ENCODE measurements around the gene PARD3B. TPM values are rescaled to one million over a fixed set of nuclear protein-coding genes. Genes with fewer than 3 reads are reported as not detected.

The PARD3B gene
- polyA plus RNA-seq, 1 donor = 37.4 TPM

DNA sequence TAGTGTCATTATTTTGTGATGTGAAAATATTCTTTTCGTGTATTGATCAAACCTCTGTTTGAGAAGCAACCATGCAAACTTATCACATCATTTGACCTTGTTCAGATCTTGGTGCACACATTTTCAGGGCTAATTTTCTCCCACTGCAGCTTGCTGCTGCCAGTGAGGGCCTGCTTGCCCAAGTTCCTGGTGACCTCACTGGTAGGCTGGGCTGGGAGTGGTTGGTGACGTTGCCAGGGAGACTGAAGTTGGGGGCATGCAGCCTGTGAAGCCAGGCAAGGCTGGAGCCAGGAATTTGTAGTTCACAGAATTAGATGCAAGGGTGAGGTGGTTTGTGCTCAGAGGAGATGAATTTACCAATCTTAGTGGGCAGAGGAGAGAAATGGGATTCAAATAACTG is 38.5 kb downstream of the PARD3B start:
- no peak for DNase-seq

- no peak for DNase-seq
Observed at GRCh38 chr2:204585930-204586329, 40.7 kb downstream of the PARD3B start.

DNA sequence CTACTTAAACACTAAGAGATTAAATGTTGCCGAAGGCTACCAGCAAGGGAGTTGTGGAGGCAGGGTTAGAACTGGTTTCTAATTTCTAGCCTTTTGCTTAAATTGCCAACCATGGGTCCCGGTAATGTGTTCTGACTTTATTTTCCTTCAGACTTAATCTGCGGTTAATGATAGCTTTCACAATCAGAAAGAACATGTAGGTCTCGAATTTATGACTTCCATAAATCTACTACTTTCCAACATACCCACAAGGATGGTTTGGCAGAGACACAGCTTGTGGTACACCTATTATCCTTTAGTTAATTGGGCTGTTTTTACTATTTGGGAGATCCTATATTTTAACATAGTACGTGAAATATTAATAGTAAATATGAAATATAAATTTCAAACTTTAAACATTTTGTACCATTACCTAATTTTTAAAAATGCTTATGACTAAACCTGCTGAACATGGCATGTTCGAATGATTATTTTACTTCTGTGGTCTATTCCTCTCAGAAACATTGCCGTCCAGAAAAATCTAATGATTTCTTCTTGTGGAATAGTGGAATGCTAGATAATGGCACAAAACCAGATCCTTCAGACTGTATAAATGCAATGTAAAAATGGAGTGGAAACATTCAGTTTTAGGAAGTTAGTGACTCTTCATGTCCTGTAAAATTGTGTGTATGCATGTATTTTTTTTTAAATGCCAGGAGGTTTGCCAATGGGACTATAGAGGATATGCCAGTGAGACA is 41.3 kb downstream of the PARD3B start:
- DNase-seq = no peak

GRCh38 chr2:204590063-204590462 is 44.8 kb downstream of the PARD3B start:
- DNase-seq = no peak

GRCh38 chr2:204591225-204591624 is 46.0 kb downstream of the PARD3B start:
- DNase-seq = no peak

GRCh38 chr2:204604061-204604460 is 58.8 kb downstream of the PARD3B start:
- DNase-seq = no peak

DNA sequence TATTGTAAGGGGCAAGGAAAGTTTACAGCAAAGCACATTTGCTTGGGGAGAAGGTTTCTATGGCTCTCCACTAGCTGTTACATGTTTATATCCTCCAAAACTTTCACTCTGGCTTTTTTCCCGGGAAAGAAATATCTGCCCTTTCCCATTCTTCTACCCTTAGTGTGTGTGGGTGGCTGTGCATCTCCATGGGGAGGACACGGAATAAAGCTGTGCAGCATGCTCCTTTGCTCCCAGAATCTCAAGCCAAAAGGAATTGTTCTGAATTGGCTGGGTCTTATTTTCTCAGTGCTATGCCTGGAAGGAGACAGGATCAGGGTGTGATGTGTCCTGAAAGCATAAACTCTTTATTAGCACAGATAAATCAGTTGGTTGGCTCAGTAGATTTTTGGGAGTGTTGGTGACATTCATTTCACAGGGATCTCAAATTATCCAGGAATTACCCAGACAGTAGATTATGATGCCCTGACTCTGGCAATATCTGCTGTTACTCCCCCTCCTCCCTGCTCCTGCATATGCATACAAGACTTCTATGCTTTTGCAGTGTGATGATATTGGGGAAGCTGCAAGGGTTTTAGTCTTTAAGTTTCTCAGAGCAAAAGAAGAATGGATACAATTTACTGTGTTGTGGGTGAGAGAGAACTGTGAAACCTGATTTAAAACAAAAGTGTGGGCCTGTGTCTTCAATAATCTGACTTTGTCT is 63.1 kb downstream of the PARD3B start:
- DNase-seq = peak; percentile 33

GRCh38 chr2:204611017-204611631 is 65.8 kb downstream of the PARD3B start:
- no peak for DNase-seq

DNA sequence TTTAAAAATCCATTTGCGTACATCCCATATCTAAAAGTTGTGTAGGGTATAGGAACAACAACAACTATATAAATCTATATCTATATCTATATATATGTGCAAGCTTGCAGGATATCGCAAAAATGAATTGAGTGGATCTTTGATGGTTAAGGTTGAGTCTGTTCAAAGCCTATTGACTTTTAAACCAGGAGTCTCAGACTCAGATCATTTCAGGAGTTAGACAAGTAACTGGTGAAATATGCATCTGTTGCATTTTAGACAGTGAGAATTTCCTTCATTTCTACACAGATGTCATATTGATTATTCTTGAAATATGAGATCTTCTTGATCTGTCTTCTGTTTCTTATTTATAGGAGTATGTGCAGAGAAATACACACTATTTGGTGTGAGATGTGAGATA is 66.5 kb downstream of the PARD3B start:
- DNase-seq = no peak

DNA sequence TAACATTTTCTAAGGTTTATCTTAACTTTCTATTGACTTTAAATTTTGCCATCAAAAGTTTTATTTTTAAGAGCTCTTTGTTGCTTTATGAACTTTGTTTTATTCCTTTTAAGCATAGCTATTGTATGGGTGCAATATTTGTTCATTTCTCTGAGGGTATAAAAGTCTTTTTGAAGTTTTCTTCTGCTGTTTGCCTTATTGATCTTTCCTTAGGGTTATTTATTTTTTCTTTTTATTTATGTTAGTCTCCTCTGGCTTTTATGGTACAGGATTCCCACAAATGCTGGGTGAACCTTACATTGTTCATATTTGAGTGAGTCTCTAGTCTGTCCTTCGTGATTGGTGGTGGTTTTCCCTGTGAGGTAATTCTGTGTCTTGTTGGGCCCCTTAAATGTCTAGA is 68.4 kb downstream of the PARD3B start:
- no peak for DNase-seq

GRCh38 chr2:204615456-204615855 is 70.2 kb downstream of the PARD3B start:
- no peak for DNase-seq

DNA sequence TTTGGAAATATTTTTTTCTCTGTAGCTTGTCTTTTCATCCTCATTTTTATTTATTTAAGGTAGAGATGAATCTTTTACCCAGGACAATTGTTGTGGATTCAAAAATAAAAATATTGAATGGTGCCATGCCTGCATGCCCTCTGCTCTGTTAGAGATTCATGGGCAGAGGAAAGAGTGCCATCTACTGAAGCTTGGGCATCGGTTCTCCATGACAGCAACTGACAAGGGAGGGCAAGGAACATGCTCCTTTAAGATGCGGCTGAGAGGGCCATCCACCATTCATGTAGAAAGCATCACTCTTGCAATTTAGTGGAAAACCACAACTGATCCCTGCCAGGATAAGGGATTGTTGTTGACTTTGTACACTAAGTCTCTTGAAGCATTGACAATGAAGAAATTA is 79.9 kb downstream of the PARD3B start:
- DNase-seq = no peak

DNA sequence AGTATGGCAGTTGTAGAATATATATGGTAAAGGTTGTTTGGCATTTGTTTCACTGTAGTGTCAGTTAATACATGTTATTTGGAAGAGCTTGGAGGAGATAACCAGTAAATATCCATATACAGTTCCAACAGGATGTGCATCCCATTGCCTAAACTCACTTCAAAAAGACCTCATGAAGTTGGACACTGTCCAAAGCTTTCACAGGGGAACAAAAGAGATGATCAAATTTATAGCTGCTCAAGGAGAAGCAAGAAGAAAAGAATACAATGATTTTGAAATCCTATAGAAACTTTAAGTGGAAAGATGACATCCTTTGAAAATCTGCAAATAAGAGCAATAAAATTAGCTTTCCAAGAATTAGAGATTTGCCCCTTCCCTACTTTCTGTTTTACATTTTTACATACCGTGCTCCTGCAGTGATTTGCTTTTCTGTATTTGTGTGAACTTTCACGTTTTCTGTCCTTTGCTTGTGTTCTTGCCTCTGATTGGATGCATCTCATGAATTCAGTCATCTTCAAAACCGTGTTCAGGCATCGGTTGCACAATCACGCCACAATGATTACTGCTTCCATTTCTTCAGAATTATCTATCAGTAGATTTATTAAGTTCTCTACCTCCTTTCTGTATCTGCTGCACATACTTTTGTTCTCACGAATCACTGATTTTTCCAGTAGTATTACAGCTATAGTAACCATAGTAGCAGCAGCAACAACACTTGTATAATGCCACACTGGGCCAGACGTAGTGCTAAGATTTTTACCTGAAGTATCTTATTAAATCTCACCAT is 83.8 kb downstream of the PARD3B start:
- no peak for DNase-seq

DNA sequence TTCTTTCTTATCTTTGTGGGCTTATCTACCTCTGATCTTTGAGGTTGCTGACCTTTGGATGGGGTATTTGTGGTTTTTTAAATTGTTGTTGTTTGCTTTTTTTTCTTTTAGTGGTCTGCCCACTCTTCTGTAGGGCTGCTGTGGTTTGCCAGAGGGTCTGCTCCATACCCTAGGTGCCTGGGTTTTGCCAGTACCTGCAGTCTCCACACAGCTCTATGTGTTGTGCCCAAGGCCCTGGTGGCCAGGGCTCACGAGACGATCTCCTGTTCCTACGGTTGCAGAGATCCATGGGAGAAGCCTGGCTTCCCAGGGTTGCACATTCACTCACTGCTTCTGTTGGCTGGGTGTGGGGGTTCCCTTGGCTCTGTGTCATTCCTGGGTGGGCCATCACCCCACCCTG is 87.1 kb downstream of the PARD3B start:
- DNase-seq = no peak

- DNase-seq = no peak
Observed at GRCh38 chr2:204634564-204634963, 89.3 kb downstream of the PARD3B start.

DNA sequence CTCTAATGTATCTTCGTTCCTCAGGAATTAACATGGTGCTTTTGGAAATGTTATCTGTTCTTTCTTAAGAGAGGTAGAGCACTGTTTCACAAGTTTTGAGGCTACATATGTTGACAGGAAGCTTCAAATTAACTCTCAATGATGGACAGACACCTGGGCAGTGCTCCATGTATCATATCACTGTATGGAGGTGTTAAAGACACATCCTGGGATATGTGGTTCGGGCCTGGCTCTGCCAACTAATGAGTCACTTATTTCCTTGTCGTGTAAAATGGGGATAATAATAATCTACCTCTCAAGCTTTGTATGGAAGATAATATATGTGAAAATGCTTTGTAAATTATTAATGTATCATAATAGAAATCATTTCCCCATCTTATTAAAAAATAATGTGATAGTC is 90.2 kb downstream of the PARD3B start:
- DNase-seq = no peak

- no peak for DNase-seq
Observed at GRCh38 chr2:204638471-204639194, 93.4 kb downstream of the PARD3B start.

DNA sequence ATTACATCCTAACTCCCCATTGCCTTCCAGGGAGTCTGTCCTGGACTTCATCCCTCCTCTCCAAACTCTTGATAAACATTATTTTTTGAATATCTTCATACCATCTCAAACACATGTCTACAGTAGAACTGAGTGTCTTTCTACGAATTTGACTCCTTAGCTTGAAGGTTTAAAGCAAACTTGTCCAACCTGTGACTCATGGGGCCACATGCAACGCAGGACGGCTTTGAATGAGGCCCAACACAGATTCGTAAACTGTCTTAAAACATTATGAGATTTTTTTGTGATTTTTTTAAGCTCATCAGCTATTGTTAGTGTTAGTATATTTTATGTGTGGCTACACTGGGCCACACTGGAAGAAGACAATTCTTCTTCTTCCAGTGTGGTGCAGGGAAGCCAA is 98.1 kb downstream of the PARD3B start:
- no peak for DNase-seq

DNA sequence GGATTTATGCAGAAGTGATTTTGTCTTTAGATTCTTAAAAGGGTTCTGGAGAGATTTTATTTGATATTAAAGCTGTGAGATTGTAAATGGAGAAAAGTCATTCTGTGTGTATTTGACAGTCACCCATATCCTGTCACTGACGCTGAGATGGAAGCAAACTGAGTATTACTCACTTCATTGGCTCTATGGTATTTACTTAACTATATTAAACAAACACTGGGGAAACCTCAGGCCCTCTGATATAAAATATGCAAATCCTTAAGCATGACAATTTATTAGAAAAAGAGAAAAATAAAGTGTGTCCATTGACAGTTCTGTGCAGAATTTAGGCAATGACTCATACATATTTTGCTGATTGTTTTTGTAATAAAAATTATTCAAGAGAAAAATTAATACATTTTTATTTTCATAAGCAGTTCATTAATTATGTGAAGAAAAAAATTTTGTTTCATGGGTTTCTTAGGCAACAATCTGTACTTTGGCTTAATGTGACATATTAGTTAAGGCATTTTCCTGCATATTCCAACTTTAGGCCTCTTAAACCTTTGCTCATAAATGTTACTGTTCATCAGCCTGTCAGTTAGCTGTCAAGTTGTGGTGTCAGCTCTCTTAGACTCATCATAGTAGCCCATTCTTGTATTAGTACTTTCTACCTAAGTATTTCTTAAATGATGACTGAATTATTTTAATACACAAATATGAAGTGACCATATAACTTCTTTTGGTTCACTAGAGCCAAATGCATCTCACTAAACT is 99.9 kb downstream of the PARD3B start:
- DNase-seq = no peak

DNA sequence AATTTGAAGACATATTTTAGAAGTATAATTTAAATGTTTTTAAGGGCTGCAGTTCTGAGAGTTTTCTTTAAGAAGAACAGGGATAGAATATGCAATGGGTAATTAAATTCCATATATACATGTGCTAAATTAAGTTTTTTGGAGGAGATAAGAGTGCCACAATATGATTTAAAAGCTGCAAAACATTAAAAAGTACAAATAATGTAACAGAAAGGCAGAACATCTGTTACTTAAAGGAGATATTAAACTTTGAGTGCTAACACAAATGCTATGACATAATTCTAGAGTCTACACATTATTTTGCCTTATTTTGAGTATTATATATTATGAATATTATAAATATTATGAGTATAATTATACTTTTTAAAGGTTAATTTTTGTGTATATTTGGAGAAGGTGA is 102.4 kb downstream of the PARD3B start:
- no peak for DNase-seq

DNA sequence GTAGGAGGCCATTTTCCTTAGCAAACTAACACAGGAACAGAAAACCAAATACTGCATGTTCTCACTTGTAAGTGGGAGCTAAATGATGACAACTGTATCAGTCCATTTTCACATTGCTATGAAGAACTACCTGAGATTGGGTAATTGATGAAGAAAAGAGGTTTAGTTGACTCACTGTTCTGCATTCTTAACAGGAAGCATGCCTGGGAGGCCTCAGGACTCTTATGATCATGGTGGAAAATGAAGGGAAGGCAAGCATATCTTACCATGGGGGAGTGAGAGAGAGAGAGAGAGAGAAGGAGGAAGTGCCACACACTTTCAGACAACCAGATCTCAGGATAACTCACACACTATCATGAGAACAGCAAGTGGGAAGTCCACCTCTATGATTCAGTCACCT is 105.3 kb downstream of the PARD3B start:
- no peak for DNase-seq

Data from left kidney (tissue), 2 donors.